HG03159 (cell line): ENCODE results near the gene TYW1.
"Not testable (repeated sequence)": the region's sequence is repeated elsewhere in the genome, so short reads cannot be mapped to it uniquely, and the experiment has no call there.

Experiments
- ATAC-seq: cut with Tn5 transposase; IDR thresholded peaks from one replicate; pipeline ENCODE4 v1.9.1; 2021; ENCODE audit warnings: mild to moderate bottlenecking, moderate library complexity; ENCODE audit not compliant: unreplicated experiment

The TYW1 gene, protein sequence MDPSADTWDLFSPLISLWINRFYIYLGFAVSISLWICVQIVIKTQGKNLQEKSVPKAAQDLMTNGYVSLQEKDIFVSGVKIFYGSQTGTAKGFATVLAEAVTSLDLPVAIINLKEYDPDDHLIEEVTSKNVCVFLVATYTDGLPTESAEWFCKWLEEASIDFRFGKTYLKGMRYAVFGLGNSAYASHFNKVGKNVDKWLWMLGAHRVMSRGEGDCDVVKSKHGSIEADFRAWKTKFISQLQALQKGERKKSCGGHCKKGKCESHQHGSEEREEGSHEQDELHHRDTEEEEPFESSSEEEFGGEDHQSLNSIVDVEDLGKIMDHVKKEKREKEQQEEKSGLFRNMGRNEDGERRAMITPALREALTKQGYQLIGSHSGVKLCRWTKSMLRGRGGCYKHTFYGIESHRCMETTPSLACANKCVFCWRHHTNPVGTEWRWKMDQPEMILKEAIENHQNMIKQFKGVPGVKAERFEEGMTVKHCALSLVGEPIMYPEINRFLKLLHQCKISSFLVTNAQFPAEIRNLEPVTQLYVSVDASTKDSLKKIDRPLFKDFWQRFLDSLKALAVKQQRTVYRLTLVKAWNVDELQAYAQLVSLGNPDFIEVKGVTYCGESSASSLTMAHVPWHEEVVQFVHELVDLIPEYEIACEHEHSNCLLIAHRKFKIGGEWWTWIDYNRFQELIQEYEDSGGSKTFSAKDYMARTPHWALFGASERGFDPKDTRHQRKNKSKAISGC

GRCh38 chr7:66996444-66997191 is at the start of gene TYW1:
Gene TYW1, plus strand, starts transcription at chr7:66996833. Its CDS starts 146 bp downstream, at chr7:66996979.
- ATAC-seq: peak; percentile 86

- ATAC-seq: no peak
These were observed 48.0 kb upstream of the TYW1 start for GRCh38 chr7:66948480-66949109.

- ATAC-seq: no peak
These were observed 46.3 kb upstream of the TYW1 start for GRCh38 chr7:66950311-66950710.

DNA sequence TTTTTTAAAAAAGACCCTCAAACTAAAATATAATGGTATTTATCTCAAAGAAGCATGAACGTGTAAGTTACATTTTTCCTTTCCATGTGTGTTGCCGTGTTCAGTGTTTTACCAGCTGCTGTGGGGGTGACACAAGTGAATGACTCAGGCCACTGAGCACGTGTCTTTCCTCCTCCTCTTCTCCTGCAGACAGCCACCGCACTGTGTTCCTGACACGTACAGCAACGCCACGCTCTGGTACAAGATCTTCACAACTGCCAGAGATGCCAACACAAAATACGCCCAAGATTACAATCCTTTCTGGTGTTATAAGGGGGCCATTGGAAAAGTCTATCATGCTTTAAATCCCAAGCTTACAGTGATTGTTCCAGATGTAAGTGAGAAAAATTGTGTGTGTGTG is 45.9 kb upstream of the TYW1 start:
- ATAC-seq: no peak

DNA sequence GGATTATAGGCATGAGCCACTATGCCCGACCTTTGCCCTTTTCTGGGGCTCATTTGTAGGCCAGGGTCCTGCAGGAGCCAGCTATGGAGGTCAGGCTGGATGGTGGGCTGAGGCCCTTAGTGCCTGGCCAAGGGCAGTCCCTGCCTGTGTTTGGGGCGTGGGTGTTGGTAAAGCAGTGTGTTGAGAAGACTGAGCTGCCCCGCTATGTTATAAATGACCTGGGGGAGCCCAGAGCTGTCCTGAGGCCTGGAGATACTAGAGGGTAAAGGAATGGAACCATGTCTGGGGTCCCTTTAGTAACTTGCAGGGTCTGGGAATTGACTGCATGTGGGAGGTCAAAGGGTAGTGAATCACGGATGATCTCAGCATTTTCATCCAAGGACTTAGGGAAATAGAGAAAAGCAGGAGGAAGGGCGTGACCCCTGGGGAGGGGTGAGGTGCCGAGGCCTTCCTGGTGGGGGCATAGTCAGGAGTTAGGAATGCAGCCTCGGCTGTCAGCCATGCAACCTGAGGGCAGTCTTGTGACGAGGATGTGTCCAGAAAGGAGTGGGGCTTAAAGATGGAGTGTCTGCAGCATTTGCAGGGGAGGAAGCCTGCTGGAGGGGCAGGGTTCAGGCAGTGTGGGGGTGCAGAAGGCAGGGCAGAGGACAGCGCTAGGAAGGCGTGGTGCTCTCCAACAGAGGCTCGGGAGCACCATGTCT is 44.1 kb upstream of the TYW1 start:
- no peak for ATAC-seq

- no peak for ATAC-seq
These were observed 43.6 kb upstream of the TYW1 start for GRCh38 chr7:66953044-66953427.

DNA sequence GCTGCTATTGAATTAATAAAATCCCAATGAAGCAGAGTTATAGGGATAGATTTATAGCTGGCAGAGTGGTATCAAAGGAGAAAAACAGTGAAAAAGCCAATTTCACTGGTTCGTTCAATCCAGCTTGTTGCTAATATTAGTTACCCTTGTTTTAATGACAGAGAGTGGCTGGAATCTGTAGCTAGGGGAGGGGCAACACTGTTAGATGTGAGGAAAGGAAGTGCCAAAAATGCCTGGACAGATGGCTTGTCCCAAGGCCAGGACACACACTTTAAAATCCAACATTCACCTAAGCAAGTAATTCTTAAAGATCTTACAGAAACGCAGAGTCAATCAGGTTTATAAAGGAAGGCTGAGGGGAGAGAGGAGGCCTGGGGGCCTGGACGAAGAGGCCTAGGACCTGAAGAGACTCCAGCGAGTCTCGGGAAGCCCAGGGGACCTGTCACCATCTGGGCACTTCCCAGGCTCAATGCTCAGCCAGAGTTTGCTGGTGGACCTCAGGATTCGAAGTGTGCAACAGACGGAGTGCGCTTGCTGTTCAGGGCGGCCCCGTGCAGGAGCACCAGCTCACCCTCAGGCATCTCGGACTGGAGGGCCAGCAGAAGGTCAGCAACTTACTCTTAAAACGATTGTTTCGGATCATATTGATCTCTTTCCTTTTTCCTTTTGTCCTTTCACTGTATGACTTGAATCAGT is 38.9 kb upstream of the TYW1 start:
- no peak for ATAC-seq

DNA sequence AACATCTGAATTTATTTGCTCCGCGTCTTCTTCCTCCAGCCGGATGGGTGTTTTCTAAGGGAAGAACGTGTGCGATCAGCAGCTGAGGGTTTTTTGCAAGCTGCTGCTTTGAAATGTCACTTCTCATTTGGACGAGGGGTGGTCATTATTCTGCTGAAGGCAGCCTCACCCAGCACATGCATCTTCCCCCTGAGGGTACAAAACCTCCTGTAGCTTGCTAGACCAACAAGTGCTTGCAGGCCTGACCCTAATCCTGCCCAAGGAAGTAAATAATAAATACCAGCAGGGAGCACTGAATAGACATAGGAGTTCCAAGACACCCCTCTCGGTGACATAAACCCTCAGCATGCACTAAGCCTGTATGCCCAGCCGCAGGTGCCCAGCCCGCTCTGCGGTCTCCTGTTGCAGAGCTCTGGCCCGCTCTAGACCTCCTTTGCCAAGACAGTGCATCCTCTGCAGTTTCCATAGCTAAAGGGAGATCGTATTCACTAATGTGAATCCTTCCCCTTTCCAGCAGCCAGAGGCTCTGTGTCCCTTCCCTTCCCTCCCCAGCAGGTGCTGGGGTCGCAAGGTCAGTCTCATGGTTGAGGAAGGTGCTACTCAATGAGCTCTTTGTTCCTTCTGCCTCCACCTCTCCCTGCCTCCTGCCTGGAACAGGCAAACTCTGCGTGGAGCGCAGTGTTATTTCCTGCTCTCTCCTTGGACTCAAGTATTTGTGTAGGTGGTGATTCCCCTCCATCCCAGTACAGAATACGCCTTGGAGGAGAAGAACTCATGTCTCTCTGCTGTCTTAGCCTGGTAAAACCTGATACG is 37.9 kb upstream of the TYW1 start:
- ATAC-seq: no peak

- no peak for ATAC-seq
These were observed 36.4 kb upstream of the TYW1 start for GRCh38 chr7:66960192-66960591.

DNA sequence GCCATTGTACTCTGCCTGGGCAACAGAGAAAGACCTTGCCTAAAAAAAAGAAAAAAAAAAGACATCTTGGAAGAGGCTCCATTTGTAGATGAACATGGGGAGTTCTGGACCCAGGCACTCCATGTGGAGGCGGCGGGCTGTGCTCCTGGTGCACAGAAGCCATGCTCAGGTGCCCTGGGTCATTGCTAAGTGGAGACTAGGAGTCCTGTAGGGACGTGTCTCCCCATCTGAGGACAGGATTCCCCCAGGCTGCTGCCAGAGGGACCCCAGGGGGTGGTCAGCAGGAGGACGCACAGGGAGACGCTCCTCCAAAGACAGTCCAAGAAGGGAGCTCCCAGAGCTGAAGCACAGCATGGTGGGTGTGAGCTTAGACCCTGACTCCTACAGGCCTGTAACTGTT is 35.5 kb upstream of the TYW1 start:
- ATAC-seq: no peak

DNA sequence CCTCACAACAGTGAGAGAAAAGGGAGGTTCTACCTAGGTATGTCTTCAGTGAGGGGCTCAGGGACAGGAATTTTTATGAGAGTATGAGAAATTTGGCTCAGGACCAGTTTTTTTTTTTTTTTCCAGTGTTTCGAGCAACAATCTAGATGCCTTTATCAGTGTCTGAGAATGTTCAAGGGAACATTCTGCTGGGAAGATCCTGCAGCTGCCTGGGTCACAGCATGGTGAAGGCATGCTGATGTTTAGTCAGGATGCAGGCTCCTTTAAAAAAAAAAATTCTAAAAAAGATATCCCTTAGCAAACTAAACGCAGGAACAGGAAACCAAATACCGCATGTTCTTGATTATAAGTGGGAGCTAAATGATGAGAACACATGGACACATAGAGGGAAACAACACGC is 32.2 kb upstream of the TYW1 start:
- ATAC-seq: no peak

- ATAC-seq: no peak
These were observed 29.6 kb upstream of the TYW1 start for GRCh38 chr7:66967029-66967428.

DNA sequence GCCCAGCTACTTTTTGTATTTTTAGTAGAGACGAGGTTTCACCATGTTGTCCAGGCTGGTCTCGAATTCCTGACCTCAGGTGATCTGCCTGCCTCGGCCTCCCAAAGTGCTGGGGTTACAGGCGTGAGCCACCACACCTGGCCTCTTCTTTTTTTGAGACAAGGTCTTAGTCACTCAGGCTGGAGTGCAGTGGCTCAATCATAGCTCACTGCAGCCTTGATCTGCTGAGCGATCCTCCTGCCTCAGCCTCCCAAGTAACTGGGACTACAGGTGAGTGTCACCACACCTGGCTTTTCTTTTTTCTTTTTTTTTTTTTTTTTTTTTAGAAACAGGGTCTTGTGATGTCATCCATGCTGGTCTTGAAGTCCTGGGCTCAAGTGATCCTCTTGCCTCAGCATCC is 27.6 kb upstream of the TYW1 start:
- not testable (repeated sequence) for ATAC-seq

DNA sequence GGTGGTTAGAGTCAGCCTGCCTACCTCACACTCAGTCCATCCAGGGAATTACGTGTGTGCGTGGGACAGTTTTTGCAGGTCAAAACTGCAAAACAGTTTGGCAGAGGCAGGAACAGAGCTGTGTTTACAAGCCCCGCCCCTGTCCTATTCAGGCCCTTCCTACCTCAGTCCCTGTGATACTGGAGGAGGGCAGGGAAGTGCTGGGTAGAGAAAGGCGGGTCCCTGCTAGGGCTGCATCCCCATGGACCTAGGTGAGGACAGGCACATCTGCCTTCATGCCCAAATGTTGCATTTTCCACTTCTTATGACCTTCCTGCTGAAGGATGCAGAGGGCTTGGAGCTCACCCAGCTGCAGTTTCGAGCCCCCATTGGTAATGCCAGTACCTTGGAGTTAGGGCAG is 26.3 kb upstream of the TYW1 start:
- ATAC-seq: no peak

- no peak for ATAC-seq
These were observed 21.5 kb upstream of the TYW1 start for GRCh38 chr7:66974986-66975590.

- ATAC-seq: not testable (repeated sequence)
These were observed 18.3 kb upstream of the TYW1 start for GRCh38 chr7:66978312-66978711.

- not testable (repeated sequence) for ATAC-seq
These were observed 17.6 kb upstream of the TYW1 start for GRCh38 chr7:66979013-66979412.

- ATAC-seq: not testable (repeated sequence)
These were observed 16.3 kb upstream of the TYW1 start for GRCh38 chr7:66980336-66980735.

DNA sequence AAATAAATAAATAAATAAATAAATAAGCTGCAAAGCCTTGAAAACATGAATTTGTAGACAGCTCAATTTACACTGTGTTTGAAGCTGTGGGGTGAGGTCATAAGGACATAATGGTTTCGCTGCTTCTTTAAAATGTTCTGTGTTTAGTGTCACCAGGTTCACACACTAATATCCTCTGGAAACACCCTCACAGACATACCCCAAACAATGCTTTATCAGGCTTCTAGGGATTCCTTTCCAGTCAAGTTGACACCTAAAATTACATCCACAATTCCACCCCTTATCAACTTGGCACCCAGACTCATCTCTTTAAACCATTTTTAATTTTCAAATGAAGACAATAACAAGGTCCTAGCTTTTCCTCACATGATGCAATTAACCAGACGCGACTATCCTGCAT is 7.1 kb upstream of the TYW1 start:
- not testable (repeated sequence) for ATAC-seq
